Naive B cell (primary cell): ENCODE measurements around the gene STK32C. TPM values are rescaled to one million over a fixed set of nuclear protein-coding genes. Genes with fewer than 3 reads are reported as not detected.

Source experiments
- ATAC-seq, 2 donors: fragments of 150-1000 bp; cut with Tn5 transposase; 2 replicates each; pipeline ENCODE4 v1.10.0; 2021; ENCODE audit warnings: low read depth in 2 of 2, mild to moderate bottlenecking in 2 of 2, moderate library complexity in 2 of 2
- DNase-seq: peaks from one replicate; pipeline ENCODE4 v3.0.0; 2022
- H3K27ac Mint-ChIP-seq, 6 donors: one replicate each; pipeline ENCODE4 v1.8.0; 2020 to 2022; ENCODE audit warnings: mild to moderate bottlenecking in 6 of 6, mixed read lengths in 6 of 6, moderate library complexity in 5 of 6, inconsistent platforms in 2 of 6
- H3K27me3 Mint-ChIP-seq, 3 donors: one replicate each; pipeline ENCODE4 v1.8.0; 2021 to 2022; ENCODE audit warnings: mixed read lengths in 3 of 3, mild to moderate bottlenecking in 1 of 3
- H3K36me3 Mint-ChIP-seq, 2 donors: one replicate each; pipeline ENCODE4 v1.8.0; 2020 to 2022; ENCODE audit warnings: mixed read lengths in 2 of 2, inconsistent platforms in 1 of 2, mild to moderate bottlenecking in 1 of 2
- H3K4me1 Mint-ChIP-seq, 3 donors: one replicate each; pipeline ENCODE4 v1.8.0; 2020 to 2022; ENCODE audit warnings: mixed read lengths in 3 of 3, inconsistent platforms in 1 of 3, mild to moderate bottlenecking in 1 of 3, moderate library complexity in 1 of 3
- H3K4me3 Mint-ChIP-seq, 8 donors: one replicate each; pipeline ENCODE4 v1.8.0; 2020 to 2022; ENCODE audit warnings: mild to moderate bottlenecking in 8 of 8, mixed read lengths in 8 of 8, moderate library complexity in 8 of 8, inconsistent platforms in 2 of 8
- H3K9me3 Mint-ChIP-seq, 7 donors: one replicate each; pipeline ENCODE4 v1.8.0; 2020 to 2022; ENCODE audit warnings: mixed read lengths in 7 of 7, mild to moderate bottlenecking in 5 of 7, inconsistent platforms in 2 of 7, moderate library complexity in 1 of 7
- polyA plus RNA-seq, 6 donors: library from polyadenylated mRNA; unstranded; fragments of 300-500 nt; fragmentation: Illumina TruSeq; gene quantifications; one replicate each; pipeline ENCODE4 v1.2.3, GENCODE V29; 2021; ENCODE audit warnings: low read depth in 6 of 6

The STK32C gene
- polyA plus RNA-seq, 6 donors from 2014 or later, result 5.7 to 9.5 (median 7.2) TPM

- H3K27me3 Mint-ChIP-seq, result peaks cover 16 to 36% (median 36%) of the 10 kb centered on the region in 3 donors
- DNase-seq (no peak), ATAC-seq (no peak)
- no peak overlapping the region for H3K27ac Mint-ChIP-seq
- H3K9me3 Mint-ChIP-seq, result peaks cover 0 to 18% (median 3%) of the 10 kb centered on the region in 7 donors
- no peaks in the 10 kb centered on the region for H3K36me3 Mint-ChIP-seq
- H3K4me1 Mint-ChIP-seq, result peaks cover 5 to 11% (median 7%) of the 10 kb centered on the region in 3 donors
- H3K4me3 Mint-ChIP-seq, result no peak overlapping the region
Measured at GRCh38 chr10:132292287-132293200, 15.2 kb downstream of the STK32C start.

GRCh38 chr10:132291826-132292225 is 15.9 kb downstream of the STK32C start:
- no peak overlapping the region for H3K27ac Mint-ChIP-seq
- ATAC-seq (no peak), DNase-seq (no peak)
- peaks cover 16 to 31% (median 30%) of the 10 kb centered on the region in 3 donors for H3K27me3 Mint-ChIP-seq
- peaks cover 0 to 18% (median 3%) of the 10 kb centered on the region in 7 donors for H3K9me3 Mint-ChIP-seq
- no peak overlapping the region for H3K4me3 Mint-ChIP-seq
- H3K4me1 Mint-ChIP-seq, result peaks cover 0 to 7% (median 3%) of the 10 kb centered on the region in 3 donors
- no peaks in the 10 kb centered on the region for H3K36me3 Mint-ChIP-seq

GRCh38 chr10:132290631-132291030 is 17.1 kb downstream of the STK32C start:
- DNase-seq (no peak), ATAC-seq (no peak)
- Mint-ChIP-seq H3K4me1 (peaks cover 0 to 5% (median 3%) of the 10 kb centered on the region in 3 donors), H3K27ac (no peak overlapping the region), H3K27me3 (peaks cover 11 to 28% (median 25%) of the 10 kb centered on the region in 3 donors), H3K36me3 (no peaks in the 10 kb centered on the region), H3K4me3 (no peak overlapping the region), H3K9me3 (peaks cover 0 to 18% (median 3%) of the 10 kb centered on the region in 7 donors)

GRCh38 chr10:132289439-132289838 is 18.3 kb downstream of the STK32C start:
- H3K27ac Mint-ChIP-seq, result no peak overlapping the region
- peaks cover 0 to 18% (median 3%) of the 10 kb centered on the region in 7 donors for H3K9me3 Mint-ChIP-seq
- peaks cover 0 to 3% (median 0%) of the 10 kb centered on the region in 3 donors for H3K4me1 Mint-ChIP-seq
- H3K36me3 Mint-ChIP-seq, result no peaks in the 10 kb centered on the region
- peaks cover 7 to 26% (median 23%) of the 10 kb centered on the region in 3 donors for H3K27me3 Mint-ChIP-seq
- H3K4me3 Mint-ChIP-seq, result no peak overlapping the region
- ATAC-seq (no peak), DNase-seq (no peak)

- peaks cover 0 to 22% (median 8%) of the 10 kb centered on the region in 3 donors for H3K27me3 Mint-ChIP-seq
- H3K27ac Mint-ChIP-seq, result no peak overlapping the region
- no peak overlapping the region for H3K4me3 Mint-ChIP-seq
- ATAC-seq (no peak), DNase-seq (no peak)
- peaks cover 0 to 12% (median 3%) of the 10 kb centered on the region in 7 donors for H3K9me3 Mint-ChIP-seq
- peaks cover 3 to 18% (median 8%) of the 10 kb centered on the region in 3 donors for H3K4me1 Mint-ChIP-seq
- no peaks in the 10 kb centered on the region for H3K36me3 Mint-ChIP-seq
Measured at GRCh38 chr10:132283604-132284382, 24.0 kb downstream of the STK32C start.

- Mint-ChIP-seq H3K9me3 (peaks cover 0 to 5% (median 0%) of the 10 kb centered on the region in 7 donors), H3K27ac (no peak overlapping the region), H3K4me3 (no peak overlapping the region), H3K27me3 (peaks cover 0 to 20% (median 8%) of the 10 kb centered on the region in 3 donors), H3K4me1 (peaks cover 5 to 18% (median 8%) of the 10 kb centered on the region in 3 donors), H3K36me3 (no peaks in the 10 kb centered on the region)
- ATAC-seq, result no peak
- DNase-seq, result no peak
Measured at GRCh38 chr10:132282667-132283603, 24.8 kb downstream of the STK32C start.

GRCh38 chr10:132281915-132282666 is 25.7 kb downstream of the STK32C start:
- no peak for ATAC-seq
- no peak for DNase-seq
- H3K9me3 Mint-ChIP-seq, result peaks cover 0 to 5% (median 0%) of the 10 kb centered on the region in 7 donors
- H3K4me3 Mint-ChIP-seq, result no peak overlapping the region
- H3K4me1 Mint-ChIP-seq, result peaks cover 5 to 18% (median 8%) of the 10 kb centered on the region in 3 donors
- no peak overlapping the region for H3K27ac Mint-ChIP-seq
- no peaks in the 10 kb centered on the region for H3K36me3 Mint-ChIP-seq
- H3K27me3 Mint-ChIP-seq, result peaks cover 0 to 15% (median 8%) of the 10 kb centered on the region in 3 donors

GRCh38 chr10:132280646-132281074 is 27.1 kb downstream of the STK32C start:
- H3K4me3 Mint-ChIP-seq, result peak overlapping the region in 1 of 8 donors; percentile 4
- H3K9me3 Mint-ChIP-seq, result peaks cover 0 to 5% (median 0%) of the 10 kb centered on the region in 7 donors
- DNase-seq (no peak), ATAC-seq (no peak)
- H3K36me3 Mint-ChIP-seq, result no peaks in the 10 kb centered on the region
- peaks cover 0 to 13% (median 6%) of the 10 kb centered on the region in 3 donors for H3K27me3 Mint-ChIP-seq
- H3K4me1 Mint-ChIP-seq, result peaks cover 5 to 18% (median 8%) of the 10 kb centered on the region in 3 donors
- H3K27ac Mint-ChIP-seq, result peak overlapping the region in 1 of 6 donors; percentile 57

- Mint-ChIP-seq H3K27ac (peak overlapping the region in 1 of 6 donors; percentile 37), H3K4me3 (no peak overlapping the region), H3K27me3 (peaks cover 0 to 8% (median under 1%) of the 10 kb centered on the region in 3 donors), H3K36me3 (no peaks in the 10 kb centered on the region), H3K4me1 (peaks cover 5 to 18% (median 8%) of the 10 kb centered on the region in 3 donors), H3K9me3 (peaks cover 0 to 5% (median 0%) of the 10 kb centered on the region in 7 donors)
- no peak for ATAC-seq
- DNase-seq, result no peak
Measured at GRCh38 chr10:132279873-132280645, 27.7 kb downstream of the STK32C start.

GRCh38 chr10:132277311-132277741 is 30.4 kb downstream of the STK32C start:
- no peak for DNase-seq
- Mint-ChIP-seq H3K27ac (peak overlapping the region in 1 of 6 donors; percentile 4), H3K4me3 (no peak overlapping the region), H3K27me3 (peaks cover 0 to 8% (median 0%) of the 10 kb centered on the region in 3 donors), H3K36me3 (peaks cover 0 to 7% of the 10 kb centered on the region in 2 donors), H3K4me1 (peaks cover 5 to 21% (median 13%) of the 10 kb centered on the region in 3 donors), H3K9me3 (peaks cover 0 to 5% (median 0%) of the 10 kb centered on the region in 7 donors)
- ATAC-seq, result no peak

- Mint-ChIP-seq H3K36me3 (peaks cover 0 to 7% of the 10 kb centered on the region in 2 donors), H3K4me3 (peak overlapping the region in 1 of 8 donors; percentile 76)
- no peak for DNase-seq
Measured at GRCh38 chr10:132276706-132277105, 31.0 kb downstream of the STK32C start.

More at GRCh38 chr10:132276706-132277105, 31.0 kb downstream of the STK32C start:
- Mint-ChIP-seq H3K27ac (no peak overlapping the region), H3K27me3 (peaks cover 0 to 8% (median 0%) of the 10 kb centered on the region in 3 donors), H3K4me1 (peaks cover 5 to 22% (median 13%) of the 10 kb centered on the region in 3 donors), H3K9me3 (peaks cover 0 to 5% (median 0%) of the 10 kb centered on the region in 7 donors)
- ATAC-seq, result no peak
